OCI-LY3 (cell line): Measurements from ENCODE around the gene PMFBP1.

Source experiments
- H2AFZ ChIP-seq: fragments of 200-600, 300-600 bp; shearing (Covaris generic); 2 replicates; pipeline ENCODE4 v1.6.0; 2014; ENCODE audit warnings: antibody characterized with exemption, low read depth, low read length
- H3K27ac ChIP-seq: fragments of 200-600, 300-600 bp; sonication (generic); 2 replicates; pipeline ENCODE4 v1.5.1; 2014; ENCODE audit warnings: mild to moderate bottlenecking, low read length, moderate library complexity, mixed read lengths
- H3K27me3 ChIP-seq: fragments of 200-600, 300-600 bp; sonication (generic); 2 replicates; pipeline ENCODE4 v1.6.1; 2014; ENCODE audit warnings: low read depth, low read length, mixed read lengths
- H3K36me3 ChIP-seq: fragments of 200-600, 300-600 bp; sonication (generic); replicated peaks from 2 replicates; pipeline ENCODE3; 2014; ENCODE audit warnings: low read depth, low read length, mixed read lengths
- H3K4me1 ChIP-seq: fragments of 300-600, 200-600 bp; sonication (generic); 2 replicates; pipeline ENCODE4 v1.6.1; 2014; ENCODE audit warnings: low read length, mixed read lengths
- H3K4me2 ChIP-seq: fragments of 200-600, 300-600 bp; sonication (generic); 2 replicates; pipeline ENCODE4 v1.6.1; 2014; ENCODE audit warnings: low read length, mixed read lengths
- H3K4me3 ChIP-seq: fragments of 300-600, 200-600 bp; sonication (generic); 2 replicates; pipeline ENCODE4 v1.5.1; 2014; ENCODE audit warnings: antibody characterized with exemption, mild to moderate bottlenecking, low read length, moderate library complexity
- H3K79me2 ChIP-seq: fragments of 300-600, 200-600 bp; shearing (Covaris generic); 2 replicates; pipeline ENCODE4 v1.6.1; 2014; ENCODE audit warnings: mild to moderate bottlenecking, low read length, mixed read lengths
- H3K9ac ChIP-seq: fragments of 300-600, 200-600 bp; shearing (Covaris generic); 2 replicates; pipeline ENCODE4 v1.6.0; 2014; ENCODE audit warnings: mild to moderate bottlenecking, low read length, moderate library complexity
- H3K9me3 ChIP-seq: fragments of 200-600, 300-600 bp; shearing (Covaris generic); 2 replicates; pipeline ENCODE4 v1.6.1; 2014; ENCODE audit warnings: low read length, mixed read lengths; ENCODE audit not compliant: insufficient read depth
- H4K20me1 ChIP-seq: fragments of 200-600, 300-600 bp; sonication (generic); 2 replicates; pipeline ENCODE4 v1.6.1; 2016; ENCODE audit warnings: low read length, mixed read lengths; ENCODE audit not compliant: insufficient read depth
- EZH2phosphoT487 ChIP-seq: fragments of 200-600 bp; shearing (Covaris generic); IDR thresholded peaks from 2 replicates; pipeline ENCODE4 v1.6.1; 2018; ENCODE audit warnings: antibody characterized with exemption, mixed run types, low read depth
- TF ChIP-seq, protein P1 (sequence below): fragments of 200-600, 300-600 bp; sonication (generic); IDR thresholded peaks from 2 replicates; pipeline ENCODE4 v1.5.1; 2014; ENCODE audit warnings: antibody characterized with exemption, low read length, low read depth

The PMFBP1 gene

DNA sequence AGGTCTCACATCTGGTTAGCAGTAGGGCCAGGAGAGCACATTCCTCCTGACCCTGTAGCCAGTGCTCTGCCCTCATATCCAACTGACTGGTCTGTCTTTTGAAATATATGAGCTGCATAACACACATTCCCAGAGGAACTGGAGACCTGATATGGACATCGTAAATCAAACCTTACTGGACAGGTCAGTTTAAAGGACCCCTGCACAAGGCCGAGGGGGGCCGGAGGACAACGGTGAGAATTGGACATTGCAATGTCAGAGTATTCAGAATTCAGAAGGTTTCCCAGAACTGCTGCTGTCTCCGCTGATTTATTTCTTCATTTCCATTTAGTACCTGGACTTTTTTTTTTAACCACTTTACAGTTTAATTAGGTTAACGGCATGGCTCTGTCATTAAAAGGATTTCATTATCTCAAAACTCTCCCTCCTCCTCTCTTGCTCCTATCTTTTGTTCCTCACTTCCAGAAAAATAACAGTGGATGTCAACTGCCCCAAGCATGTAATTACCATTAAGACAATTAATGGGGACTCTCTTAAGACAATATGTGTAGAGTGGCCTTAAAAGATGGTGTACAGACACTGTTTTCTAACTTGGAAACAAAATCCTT lies 4.9 kb downstream of the PMFBP1 start:
- H3K27me3 ChIP-seq = no peaks in the 10 kb centered on the region
- H3K4me3 ChIP-seq = no peak overlapping the region
- TF ChIP-seq EZH2phosphoT487 = no peak
- TF ChIP-seq, protein P1, sequence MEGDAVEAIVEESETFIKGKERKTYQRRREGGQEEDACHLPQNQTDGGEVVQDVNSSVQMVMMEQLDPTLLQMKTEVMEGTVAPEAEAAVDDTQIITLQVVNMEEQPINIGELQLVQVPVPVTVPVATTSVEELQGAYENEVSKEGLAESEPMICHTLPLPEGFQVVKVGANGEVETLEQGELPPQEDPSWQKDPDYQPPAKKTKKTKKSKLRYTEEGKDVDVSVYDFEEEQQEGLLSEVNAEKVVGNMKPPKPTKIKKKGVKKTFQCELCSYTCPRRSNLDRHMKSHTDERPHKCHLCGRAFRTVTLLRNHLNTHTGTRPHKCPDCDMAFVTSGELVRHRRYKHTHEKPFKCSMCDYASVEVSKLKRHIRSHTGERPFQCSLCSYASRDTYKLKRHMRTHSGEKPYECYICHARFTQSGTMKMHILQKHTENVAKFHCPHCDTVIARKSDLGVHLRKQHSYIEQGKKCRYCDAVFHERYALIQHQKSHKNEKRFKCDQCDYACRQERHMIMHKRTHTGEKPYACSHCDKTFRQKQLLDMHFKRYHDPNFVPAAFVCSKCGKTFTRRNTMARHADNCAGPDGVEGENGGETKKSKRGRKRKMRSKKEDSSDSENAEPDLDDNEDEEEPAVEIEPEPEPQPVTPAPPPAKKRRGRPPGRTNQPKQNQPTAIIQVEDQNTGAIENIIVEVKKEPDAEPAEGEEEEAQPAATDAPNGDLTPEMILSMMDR = no peak
- no peaks in the 10 kb centered on the region for H3K79me2 ChIP-seq
- no peak overlapping the region for H3K27ac ChIP-seq
- H3K36me3 ChIP-seq = peaks cover 14% of the 10 kb centered on the region
- H3K4me2 ChIP-seq = no peak overlapping the region
- no peaks in the 10 kb centered on the region for H4K20me1 ChIP-seq
- H3K9ac ChIP-seq = no peak overlapping the region
- no peak overlapping the region for H2AFZ ChIP-seq
- 0 out of 2 replicates have a peak, but pooled peaks cover 5% of the 10 kb centered on the region for H3K9me3 ChIP-seq
- peaks cover 12% of the 10 kb centered on the region for H3K4me1 ChIP-seq

DNA sequence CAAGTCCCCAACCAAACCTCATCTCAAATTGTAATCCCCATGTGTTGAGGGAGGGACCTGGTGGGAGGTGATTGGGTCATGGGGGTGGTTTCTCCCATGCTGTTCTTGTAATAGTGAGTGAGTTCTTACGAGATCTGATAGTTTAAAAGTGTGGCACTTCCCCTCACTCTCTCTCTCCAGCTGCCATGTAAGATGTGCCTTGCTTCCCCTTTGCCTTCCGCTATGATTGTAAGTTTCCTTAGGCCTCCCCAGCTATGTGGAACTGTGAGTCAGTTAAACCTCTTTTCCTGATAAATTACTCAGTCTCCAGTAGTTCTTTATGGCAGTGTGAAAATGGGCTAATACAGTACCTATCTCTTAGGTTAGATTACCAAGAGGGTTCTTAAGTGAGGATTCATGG lies 5.8 kb downstream of the PMFBP1 start:
- TF ChIP-seq, protein P1 = no peak
- TF ChIP-seq EZH2phosphoT487 = no peak
- H3K9me3 ChIP-seq = no peaks in the 10 kb centered on the region
- H3K27me3 ChIP-seq = no peaks in the 10 kb centered on the region

GRCh38 chr16:72164691-72165090 lies 7.3 kb downstream of the PMFBP1 start:
- Histone ChIP-seq H3K27me3 (no peaks in the 10 kb centered on the region), H3K27ac (no peak overlapping the region), H3K9me3 (no peaks in the 10 kb centered on the region), H4K20me1 (no peaks in the 10 kb centered on the region), H3K79me2 (no peaks in the 10 kb centered on the region), H3K4me3 (no peak overlapping the region), H3K36me3 (peaks cover 2% of the 10 kb centered on the region), H3K4me1 (no peaks in the 10 kb centered on the region), H2AFZ (no peak overlapping the region), H3K9ac (no peak overlapping the region), H3K4me2 (no peak overlapping the region)
- TF ChIP-seq EZH2phosphoT487 = no peak
- TF ChIP-seq, protein P1 = no peak

More for the DNA sequence above, 5.8 kb downstream of the PMFBP1 start:
- Histone ChIP-seq H2AFZ (no peak overlapping the region), H4K20me1 (no peaks in the 10 kb centered on the region), H3K36me3 (peaks cover 5% of the 10 kb centered on the region), H3K4me3 (no peak overlapping the region), H3K27ac (no peak overlapping the region), H3K9ac (no peak overlapping the region), H3K79me2 (no peaks in the 10 kb centered on the region), H3K4me2 (no peak overlapping the region), H3K4me1 (peaks cover 3% of the 10 kb centered on the region)

DNA sequence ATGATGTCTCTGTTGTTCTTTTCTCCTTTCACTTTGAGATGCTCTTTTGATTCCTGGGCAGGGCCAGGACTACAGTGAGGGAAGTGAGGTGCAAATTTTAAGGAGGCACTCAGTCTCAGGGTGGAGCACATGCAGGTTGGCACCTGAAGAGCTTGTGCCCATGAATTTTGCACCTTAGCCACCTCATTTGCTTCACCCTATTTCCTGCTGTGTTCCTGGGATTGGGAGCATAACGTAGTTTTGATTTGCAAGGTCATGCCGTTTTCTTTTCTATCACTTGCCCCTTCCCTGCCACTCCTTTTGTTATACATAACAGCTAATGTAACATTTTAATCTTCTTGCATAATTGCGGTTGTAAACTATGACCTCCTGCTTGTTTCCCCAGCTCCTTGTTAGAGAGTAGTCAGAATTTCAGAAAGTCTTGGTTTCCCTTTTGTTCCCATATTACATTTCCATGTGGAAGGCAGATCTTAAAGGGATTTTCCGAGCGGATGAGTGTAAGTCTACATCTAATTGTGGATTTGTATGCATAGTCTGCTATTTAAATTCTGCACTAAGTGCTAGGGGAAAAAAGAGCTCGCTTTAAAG lies 9.8 kb downstream of the PMFBP1 start:
- no peaks in the 10 kb centered on the region for H3K79me2 ChIP-seq
- TF ChIP-seq, protein P1 = no peak
- TF ChIP-seq EZH2phosphoT487 = no peak
- H3K9ac ChIP-seq = no peak overlapping the region
- H3K4me3 ChIP-seq = no peak overlapping the region
- H3K9me3 ChIP-seq = no peaks in the 10 kb centered on the region
- no peaks in the 10 kb centered on the region for H3K4me1 ChIP-seq
- no peak overlapping the region for H3K27ac ChIP-seq
- H3K36me3 ChIP-seq = peaks cover 2% of the 10 kb centered on the region
- no peak overlapping the region for H2AFZ ChIP-seq
- no peaks in the 10 kb centered on the region for H3K27me3 ChIP-seq
- no peak overlapping the region for H3K4me2 ChIP-seq
- H4K20me1 ChIP-seq = no peaks in the 10 kb centered on the region
